ENCODE measurements around the gene UGT2B7.

DNA sequence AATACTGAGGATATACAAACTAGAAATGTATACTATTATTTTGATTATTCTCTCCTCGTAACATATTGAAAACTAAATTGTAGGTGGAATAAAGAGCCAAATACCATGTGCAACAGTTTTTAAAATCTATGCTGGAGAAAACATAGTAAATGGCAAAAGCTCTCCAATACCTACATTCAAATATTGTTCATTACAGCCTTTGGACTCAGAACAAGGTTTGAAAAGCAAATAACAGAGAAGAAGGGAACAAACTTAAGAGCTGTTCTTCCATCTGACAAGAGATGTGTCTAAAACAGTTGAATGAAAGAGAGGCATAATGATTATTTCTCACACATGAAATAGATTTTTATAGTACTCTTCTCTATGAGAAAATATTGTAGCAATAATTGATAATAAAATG lies 25.0 kb upstream of the UGT2B7 start:
- TF ChIP-seq POLR2A (IDR thresholded peaks at IDR 0.05) (no peak), EP300 (IDR thresholded peaks at IDR 0.05) (no peak)

Measured in tibial nerve (tissue), 3 donors.